22Rv1 (cell line): ENCODE data around the gene ANKK1.

Experiments
- ZFX ChIP-seq: fragments of 450-650 bp; IDR thresholded peaks from 2 replicates; pipeline ENCODE4 v1.6.1; 2017; ENCODE audit warnings: antibody characterized with exemption, borderline replicate concordance
- TF ChIP-seq, protein P1 (sequence below): fragments of 450-650 bp; IDR thresholded peaks from 2 replicates; pipeline ENCODE4 v1.5.1; 2017; ENCODE audit warnings: mild to moderate bottlenecking

DNA sequence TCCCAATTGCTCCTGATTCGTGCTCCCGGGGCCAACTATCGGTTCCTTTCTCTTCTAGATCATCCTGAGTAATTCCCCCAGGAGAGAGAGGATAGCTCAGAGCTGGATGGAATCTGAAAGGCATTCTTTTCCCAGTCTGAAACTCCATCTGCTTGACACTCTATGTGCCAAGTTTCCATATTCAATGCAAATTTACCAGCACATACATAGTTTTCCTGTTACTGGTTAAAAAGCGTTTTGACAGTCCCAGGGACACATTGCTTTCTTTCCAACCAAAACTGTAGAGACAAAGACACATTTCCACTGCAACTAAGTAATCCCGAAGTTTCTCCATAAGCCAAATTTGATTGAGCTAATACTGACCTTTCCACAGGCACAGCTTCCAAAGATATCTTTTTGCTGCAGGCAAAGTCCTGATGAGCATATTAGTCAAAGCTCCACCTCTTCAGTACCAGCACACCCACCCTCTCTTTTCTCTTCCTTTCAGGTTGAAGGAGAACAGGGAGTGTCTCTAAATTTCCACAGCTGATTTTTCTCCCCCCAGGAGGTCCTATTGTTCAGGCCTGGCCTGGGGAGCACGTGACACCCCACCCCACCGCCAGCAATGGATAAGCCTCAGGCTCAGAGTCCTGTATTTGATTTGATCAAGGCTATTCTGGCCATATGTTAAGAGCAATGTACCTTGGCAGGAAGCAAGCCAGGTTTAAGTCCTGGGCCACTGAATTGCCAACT is 9.7 kb upstream of the ANKK1 start:
- TF ChIP-seq, protein P1, sequence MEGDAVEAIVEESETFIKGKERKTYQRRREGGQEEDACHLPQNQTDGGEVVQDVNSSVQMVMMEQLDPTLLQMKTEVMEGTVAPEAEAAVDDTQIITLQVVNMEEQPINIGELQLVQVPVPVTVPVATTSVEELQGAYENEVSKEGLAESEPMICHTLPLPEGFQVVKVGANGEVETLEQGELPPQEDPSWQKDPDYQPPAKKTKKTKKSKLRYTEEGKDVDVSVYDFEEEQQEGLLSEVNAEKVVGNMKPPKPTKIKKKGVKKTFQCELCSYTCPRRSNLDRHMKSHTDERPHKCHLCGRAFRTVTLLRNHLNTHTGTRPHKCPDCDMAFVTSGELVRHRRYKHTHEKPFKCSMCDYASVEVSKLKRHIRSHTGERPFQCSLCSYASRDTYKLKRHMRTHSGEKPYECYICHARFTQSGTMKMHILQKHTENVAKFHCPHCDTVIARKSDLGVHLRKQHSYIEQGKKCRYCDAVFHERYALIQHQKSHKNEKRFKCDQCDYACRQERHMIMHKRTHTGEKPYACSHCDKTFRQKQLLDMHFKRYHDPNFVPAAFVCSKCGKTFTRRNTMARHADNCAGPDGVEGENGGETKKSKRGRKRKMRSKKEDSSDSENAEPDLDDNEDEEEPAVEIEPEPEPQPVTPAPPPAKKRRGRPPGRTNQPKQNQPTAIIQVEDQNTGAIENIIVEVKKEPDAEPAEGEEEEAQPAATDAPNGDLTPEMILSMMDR, result no peak
- no peak for TF ChIP-seq ZFX
